ENCODE measurements around the gene POLR2A.
A peak's percentile ranks its signal among the peaks of the same experiment; 100 is the strongest.

GRCh38 chr17:7438656-7439460 is 45.3 kb upstream of the POLR2A start:
- TF ChIP-seq CTCF (IDR thresholded peaks at IDR 0.05; ENCODE audit: extremely low read depth in 1 of 2, insufficient read depth in 1 of 2, low read depth in 1 of 2, low read length in 2 of 2), result no peak
- peak; percentile 77 for TF ChIP-seq EZH2 (IDR thresholded peaks at IDR 0.05; ENCODE audit: borderline replicate concordance, low read depth, low read length, severe bottlenecking)

Data from endothelial cell of umbilical vein (primary cell).